ENCODE measurements around the gene B3GNT7.
A peak's percentile ranks its signal among the peaks of the same experiment; 100 is the strongest.

Gene B3GNT7

GRCh38 chr2:231398585-231398984 lies 3.1 kb downstream of the B3GNT7 start:
- H3K27ac ChIP-seq (ENCODE audit: extremely low read depth, low read depth, low read length) = no peak overlapping the region
- H3K36me3 ChIP-seq (ENCODE audit: control insufficient read depth in 2 of 2, insufficient read depth in 1 of 2, low read length in 2 of 2) = no peaks in the 10 kb centered on the region
- ChIA-PET POLR2A (no interaction called here), CTCF (interaction anchor here (1.2 kb wide), 1 partner anchor 14 kb away, joined by 5 read pairs; no protein-coding TSS in a partner anchor)
- H3K4me3 ChIP-seq (ENCODE audit: low read depth, low read length) = no peak overlapping the region
- H3K4me1 ChIP-seq (ENCODE audit: control insufficient read depth, insufficient read depth, low read length) = no peaks in the 10 kb centered on the region
- no peaks in the 10 kb centered on the region for H3K9me3 ChIP-seq (ENCODE audit: control insufficient read depth, insufficient read depth, low read depth, low read length)
- TF ChIP-seq ZNF133 (tag by site-specific recombination; IDR thresholded peaks at IDR 0.05) (no peak), PBX3 (CRISPR knock-in tag; IDR thresholded peaks at IDR 0.05) (no peak), ZBTB1 (tag by site-specific recombination; IDR thresholded peaks at IDR 0.05) (no peak)

- Histone ChIP-seq H3K27ac (ENCODE audit: extremely low read depth, low read depth, low read length) (no peak overlapping the region), H3K4me1 (ENCODE audit: control insufficient read depth, insufficient read depth, low read length) (no peaks in the 10 kb centered on the region), H3K36me3 (ENCODE audit: control insufficient read depth in 2 of 2, insufficient read depth in 1 of 2, low read length in 2 of 2) (no peaks in the 10 kb centered on the region), H3K9me3 (ENCODE audit: control insufficient read depth, insufficient read depth, low read depth, low read length) (no peaks in the 10 kb centered on the region), H3K4me3 (ENCODE audit: low read depth, low read length) (no peak overlapping the region)
- TF ChIP-seq ZBTB20 (tag by site-specific recombination; IDR thresholded peaks at IDR 0.05) (no peak), SP3 (tag by site-specific recombination; IDR thresholded peaks at IDR 0.05) (no peak), TRIM28 (IDR thresholded peaks at IDR 0.05; ENCODE audit: borderline replicate concordance, low read length) (no peak), HOXC10 (CRISPR knock-in tag; IDR thresholded peaks at IDR 0.05) (no peak), ZBTB21 (tag by site-specific recombination; IDR thresholded peaks at IDR 0.05) (no peak), ZNF549 (tag by site-specific recombination; IDR thresholded peaks at IDR 0.05) (no peak), ZNF488 (tag by site-specific recombination; IDR thresholded peaks at IDR 0.05) (no peak), ZNF624 (tag by site-specific recombination; IDR thresholded peaks at IDR 0.05) (no peak), ZNF449 (tag by site-specific recombination; IDR thresholded peaks at IDR 0.05) (no peak)
- ChIA-PET CTCF (interaction anchor here (0.6 to 2.1 kb wide), 7 partner anchors 11 to 269 kb away, joined by 3 to 11 read pairs (median 5); no protein-coding TSS in a partner anchor), POLR2A (interaction anchor here (1.7 kb wide), 1 partner anchor 65 kb away, joined by 9 read pairs; the partner anchor contains the start of gene NCL)
Measured at GRCh38 chr2:231399046-231399852, 3.7 kb downstream of the B3GNT7 start.

GRCh38 chr2:231399853-231400680 lies 4.6 kb downstream of the B3GNT7 start:
- CTCF ChIA-PET = interaction anchor here (0.7 to 2.1 kb wide), 7 partner anchors 10 to 269 kb away, joined by 3 to 11 read pairs (median 5); no protein-coding TSS in a partner anchor
- no peaks in the 10 kb centered on the region for H3K4me1 ChIP-seq (ENCODE audit: control insufficient read depth, insufficient read depth, low read length)
- POLR2A ChIA-PET = interaction anchor here (0.8 to 1.7 kb wide), 2 partner anchors 11 to 64 kb away, joined by 3 to 9 read pairs; partner anchors contain the start of gene NCL
- no peaks in the 10 kb centered on the region for H3K9me3 ChIP-seq (ENCODE audit: control insufficient read depth, insufficient read depth, low read depth, low read length)
- H3K27ac ChIP-seq (ENCODE audit: extremely low read depth, low read depth, low read length) = no peak overlapping the region
- no peak overlapping the region for H3K4me3 ChIP-seq (ENCODE audit: low read depth, low read length)
- H3K36me3 ChIP-seq (ENCODE audit: control insufficient read depth in 2 of 2, insufficient read depth in 1 of 2, low read length in 2 of 2) = no peaks in the 10 kb centered on the region
- TF ChIP-seq ZFP37 (tag by site-specific recombination; IDR thresholded peaks at IDR 0.05) (no peak), ZNF585B (tag by site-specific recombination; IDR thresholded peaks at IDR 0.05) (no peak), ZNF2 (tag by site-specific recombination; IDR thresholded peaks at IDR 0.05) (no peak), GLIS1 (tag by site-specific recombination; IDR thresholded peaks at IDR 0.05) (0 out of 2 replicates have a peak, but pooled peaks have one; percentile 16), ELK4 (IDR thresholded peaks at IDR 0.05; ENCODE audit: borderline replicate concordance, low read depth, low read length) (no peak), ZNF114 (tag by site-specific recombination; IDR thresholded peaks at IDR 0.05) (no peak), ZNF292 (tag by site-specific recombination; IDR thresholded peaks at IDR 0.05; ENCODE audit: borderline replicate concordance, low read depth) (no peak), ZNF404 (tag by site-specific recombination; IDR thresholded peaks at IDR 0.05) (no peak), ZNF398 (tag by site-specific recombination; IDR thresholded peaks at IDR 0.05) (no peak), ZNF366 (tag by site-specific recombination; conservative IDR thresholded peaks at IDR 0.05) (no peak), SCRT2 (tag by site-specific recombination; IDR thresholded peaks at IDR 0.05) (no peak), GLIS2 (tag by site-specific recombination; IDR thresholded peaks at IDR 0.05) (peak; percentile 30; the same call in 1 of the 2 replicates)

Measured in HEK293 (cell line).